Sigmoid colon (tissue), 7 donors: Measurements from ENCODE around the gene ZNF324B. TPM values are rescaled to one million over a fixed set of nuclear protein-coding genes. Genes with fewer than 3 reads are reported as not detected.

Source experiments
- DNase-seq: peaks from one replicate; pipeline ENCODE4 v3.0.0-alpha.2; 2019
- H3K27ac ChIP-seq, 4 donors: fragments of 200-600 bp; sonication (generic); one replicate each; pipeline ENCODE4 v1.5.1; 2016 to 2019; ENCODE audit warnings: mild to moderate bottlenecking in 1 of 4
- H3K27me3 ChIP-seq, 3 donors: fragments of 200-600 bp; sonication (generic); one replicate each; pipeline ENCODE4 v1.5.1; 2019; ENCODE audit warnings: mild to moderate bottlenecking in 1 of 3
- H3K36me3 ChIP-seq, 4 donors: fragments of 200-600 bp; sonication (generic); one replicate each; pipeline ENCODE4 v1.5.1; 2016 to 2019
- H3K4me1 ChIP-seq, 4 donors: fragments of 200-600 bp; sonication (generic); one replicate each; pipeline ENCODE4 v1.5.1; 2017 to 2019
- H3K4me3 ChIP-seq, 4 donors: fragments of 200-600 bp; sonication (generic); one replicate each; pipeline ENCODE4 v1.5.1; 2017 to 2019; ENCODE audit warnings: mild to moderate bottlenecking in 2 of 4, moderate library complexity in 1 of 4
- H3K9me3 ChIP-seq, 4 donors: fragments of 200-600 bp in 3 of 4; sonication (generic) in 3 of 4; one replicate each; pipeline versions ENCODE4 v1.5.1 to v1.6.1; 2013 to 2019
- CTCF ChIP-seq, 4 experiments: fragments of 450-650 bp in 3 of 4; fragments of 200-600 bp in 1 of 4; IDR thresholded peaks; one replicate each; pipeline ENCODE4 v1.5.1; 2016 to 2019; ENCODE audit warnings: antibody characterized with exemption in 4 of 4, mild to moderate bottlenecking in 3 of 4, moderate library complexity in 2 of 4
- EP300 ChIP-seq, 4 donors: sonication (generic); formaldehyde crosslinking; IDR thresholded peaks; one replicate each; pipeline ENCODE4 v1.6.1; 2017; ENCODE audit warnings: antibody characterized with exemption in 4 of 4
- POLR2A ChIP-seq, 2 donors: fragments of 450-650 bp; IDR thresholded peaks; one replicate each; pipeline ENCODE4 v1.6.1; 2016; ENCODE audit warnings: antibody characterized with exemption in 2 of 2, mild to moderate bottlenecking in 2 of 2, moderate library complexity in 2 of 2
- POLR2AphosphoS5 ChIP-seq, 4 donors: sonication (generic); formaldehyde crosslinking; IDR thresholded peaks; one replicate each; pipeline ENCODE4 v1.6.1; 2017; ENCODE audit warnings: antibody characterized with exemption in 4 of 4
- WGBS, 2 donors: extraction: QIAGEN DNeasy Blood & Tissue Kit; methylation state at CpG; one replicate each; pipeline ENCODE4 v1.1.7; 2013; 5-methylcytosine and 5-hydroxymethylcytosine counted together
- intact Hi-C: fragments of 100-400 bp; cut with DNase I; formaldehyde crosslinking; loops from one replicate; pipeline ENCODE4 v1.15.1; 2023
- polyA plus RNA-seq, 3 donors: library from polyadenylated mRNA; stranded (reverse); fragments of 200-250 nt; gene quantifications; one replicate each; pipeline ENCODE4 v1.2.3, GENCODE V29; 2013
- total RNA-seq, 4 donors: library from RNA; depleted of rRNA; stranded (reverse); fragments of >200 nt; gene quantifications; one replicate each; pipeline ENCODE4 v1.1.0, GENCODE V29; 2016
- donor health status: healthy with polysubstance abuse.
- donor health status: Bipolar disorder and iron deficiency.
- donor health status: healthy.

The ZNF324B gene
- total and polyA plus RNA-seq, 7 donors: 0.60 to 9.7 (median 5.4) TPM

GRCh38 chr19:58455306-58455705 lies 3.9 kb downstream of the ZNF324B start:
- H3K9me3 ChIP-seq: no peaks in the 10 kb centered on the region
- peaks cover 0 to 14% (median 12%) of the 10 kb centered on the region in 4 donors for H3K4me1 ChIP-seq
- H3K27me3 ChIP-seq: no peaks in the 10 kb centered on the region
- no peak overlapping the region for H3K4me3 ChIP-seq
- H3K27ac ChIP-seq: no peak overlapping the region
- intact Hi-C loops: no loop called here
- peaks cover 0 to 38% (median 7%) of the 10 kb centered on the region in 4 donors for H3K36me3 ChIP-seq
- DNase-seq: no peak
- WGBS, 2 donors: 95 to 96% methylated on average over 21 of the region's 21 CpGs
- no peak for TF ChIP-seq EP300 (IDR thresholded peaks at IDR 0.05)
- TF ChIP-seq CTCF (IDR thresholded peaks at IDR 0.05): no peak
- no peak for TF ChIP-seq POLR2A (IDR thresholded peaks at IDR 0.05)
- no peak for TF ChIP-seq POLR2AphosphoS5 (IDR thresholded peaks at IDR 0.05)

GRCh38 chr19:58456111-58456510 lies 4.7 kb downstream of the ZNF324B start:
- Histone ChIP-seq H3K9me3 (no peaks in the 10 kb centered on the region), H3K4me3 (no peak overlapping the region), H3K4me1 (peaks cover 0 to 10% (median 7%) of the 10 kb centered on the region in 4 donors), H3K27me3 (no peaks in the 10 kb centered on the region), H3K27ac (no peak overlapping the region), H3K36me3 (peaks cover 0 to 38% (median 7%) of the 10 kb centered on the region in 4 donors)
- WGBS, 2 donors: 98% methylated on average over 35 of the region's 35 CpGs
- intact Hi-C loops: no loop called here
- TF ChIP-seq POLR2AphosphoS5 (IDR thresholded peaks at IDR 0.05) (no peak), POLR2A (IDR thresholded peaks at IDR 0.05) (no peak)
- DNase-seq: no peak

GRCh38 chr19:58460039-58460438 lies 8.6 kb downstream of the ZNF324B start:
- Histone ChIP-seq H3K4me1 (no peaks in the 10 kb centered on the region), H3K36me3 (peaks cover 0 to 23% (median 4%) of the 10 kb centered on the region in 4 donors), H3K4me3 (no peak overlapping the region), H3K27me3 (no peaks in the 10 kb centered on the region), H3K9me3 (no peaks in the 10 kb centered on the region), H3K27ac (no peak overlapping the region)
- DNase-seq: no peak
- intact Hi-C loops: no loop called here
- no peak for TF ChIP-seq EP300 (IDR thresholded peaks at IDR 0.05)
- no peak for TF ChIP-seq POLR2A (IDR thresholded peaks at IDR 0.05)
- TF ChIP-seq POLR2AphosphoS5 (IDR thresholded peaks at IDR 0.05): no peak
- no peak for TF ChIP-seq CTCF (IDR thresholded peaks at IDR 0.05)
- WGBS, 2 donors: 89 to 90% methylated on average over 2 of the region's 2 CpGs

GRCh38 chr19:58466089-58466759 lies 14.8 kb downstream of the ZNF324B start:
- Histone ChIP-seq H3K4me3 (peak overlapping the region; percentile 15 to 99 (median 91)), H3K36me3 (peaks cover 6 to 20% (median 9%) of the 10 kb centered on the region in 4 donors), H3K27ac (peak overlapping the region in 2 of 4 donors; percentile 14 to 88), H3K4me1 (peaks cover 0 to 23% (median 14%) of the 10 kb centered on the region in 4 donors), H3K9me3 (no peaks in the 10 kb centered on the region), H3K27me3 (no peaks in the 10 kb centered on the region)
- intact Hi-C loops: loop anchor here (2.0 kb wide), 1 partner anchor 15 kb away; the partner anchor contains the start of gene ZNF324B
- DNase-seq: no peak
- TF ChIP-seq POLR2AphosphoS5 (IDR thresholded peaks at IDR 0.05) (no peak), CTCF (IDR thresholded peaks at IDR 0.05) (no peak), EP300 (IDR thresholded peaks at IDR 0.05) (no peak), POLR2A (IDR thresholded peaks at IDR 0.05) (no peak)
- WGBS, 2 donors: 29 to 35% methylated on average over 20 of the region's 20 CpGs

GRCh38 chr19:58466760-58467589 lies 15.6 kb downstream of the ZNF324B start, which contains the start of gene ZNF324:
ZNF324 (plus strand) TSS chr19:58467080; CDS start chr19:58469186, 2,106 bp downstream.
- no peaks in the 10 kb centered on the region for H3K27me3 ChIP-seq
- H3K27ac ChIP-seq: peak within 1 kb of the TSS; percentile 72 to 88 (median 86)
- H3K36me3 ChIP-seq: peaks cover 10 to 25% (median 12%) of the 10 kb centered on the region in 4 donors
- 0% methylated on average over 92 of the region's 92 CpGs for WGBS, 2 donors
- intact Hi-C loops: loop anchor here (2.0 kb wide), 1 partner anchor 16 kb away; the partner anchor contains the start of gene ZNF324B
- peak; percentile 99 for DNase-seq
- no peaks in the 10 kb centered on the region for H3K9me3 ChIP-seq
- TF ChIP-seq EP300 (IDR thresholded peaks at IDR 0.05) (no peak), CTCF (IDR thresholded peaks at IDR 0.05) (no peak), POLR2AphosphoS5 (IDR thresholded peaks at IDR 0.05) (peak; percentile 66 to 85 (median 82)), POLR2A (IDR thresholded peaks at IDR 0.05) (peak; percentile 25 to 36)
- peaks cover 0 to 23% (median 14%) of the 10 kb centered on the region in 4 donors for H3K4me1 ChIP-seq
- H3K4me3 ChIP-seq: peak within 1 kb of the TSS; percentile 83 to 99 (median 98)
